HFFc6 (cell line): ENCODE measurements around the gene MMP25. TPM values are rescaled to one million over a fixed set of nuclear protein-coding genes. Genes with fewer than 3 reads are reported as not detected.
"Not testable (repeated sequence)": the region's sequence is repeated elsewhere in the genome, so short reads cannot be mapped to it uniquely, and the experiment has no call there.

Source experiments
- DNase-seq: peaks from one replicate; pipeline ENCODE4 v3.0.0-alpha.2; 2018
- H3K27ac Mint-ChIP-seq: 2 replicates; pipeline ENCODE4 v1.8.0; 2020; ENCODE audit warnings: mild to moderate bottlenecking, mixed read lengths
- H3K27me3 Mint-ChIP-seq: 2 replicates; pipeline ENCODE4 v1.8.0; 2021; ENCODE audit warnings: mild to moderate bottlenecking, moderate library complexity, mixed read lengths; ENCODE audit not compliant: insufficient read depth
- H3K36me3 Mint-ChIP-seq: 2 replicates; pipeline ENCODE4 v1.8.0; 2021; ENCODE audit warnings: low read depth, mixed read lengths
- H3K4me1 Mint-ChIP-seq: 2 replicates; pipeline ENCODE4 v1.8.0; 2020; ENCODE audit warnings: low read depth, mixed read lengths
- H3K4me3 Mint-ChIP-seq: 2 replicates; pipeline ENCODE4 v1.8.0; 2020; ENCODE audit warnings: mild to moderate bottlenecking, moderate library complexity, mixed read lengths
- H3K9me3 Mint-ChIP-seq: 2 replicates; pipeline ENCODE4 v1.8.0; 2020; ENCODE audit warnings: mild to moderate bottlenecking, mixed read lengths
- CTCF ChIP-seq: fragments of 200-600 bp; sonication (generic); IDR thresholded peaks from 2 replicates; pipeline ENCODE4 v1.5.0; 2021; ENCODE audit warnings: antibody characterized with exemption, mild to moderate bottlenecking
- total RNA-seq, 6 experiments: library from RNA; stranded (reverse); fragmentation: NEBNext Ultra II Directional; extraction: Animal tissue kit (Norgen Biotek cat#: 25700); gene quantifications; 2 replicates in 1 of 6; 3 replicates in 5 of 6; pipeline ENCODE4 v1.2.3, GENCODE V29; 2021

Gene MMP25
- total RNA-seq, 6 experiments from 2014 or later: 0.05 to 0.17 (median 0.07) TPM; not detected in 3

GRCh38 chr16:3051009-3051408, 4.6 kb downstream of the MMP25 start:
- H3K4me3 Mint-ChIP-seq: no peak overlapping the region
- no peak for TF ChIP-seq CTCF
- no peaks in the 10 kb centered on the region for H3K36me3 Mint-ChIP-seq
- no peaks in the 10 kb centered on the region for H3K4me1 Mint-ChIP-seq
- no peaks in the 10 kb centered on the region for H3K9me3 Mint-ChIP-seq
- DNase-seq: no peak
- no peak overlapping the region for H3K27ac Mint-ChIP-seq
- H3K27me3 Mint-ChIP-seq: peaks cover 24% of the 10 kb centered on the region

GRCh38 chr16:3051494-3051893, 5.1 kb downstream of the MMP25 start:
- Mint-ChIP-seq H3K27ac (no peak overlapping the region), H3K4me3 (no peak overlapping the region), H3K36me3 (no peaks in the 10 kb centered on the region), H3K27me3 (peaks cover 24% of the 10 kb centered on the region), H3K4me1 (no peaks in the 10 kb centered on the region), H3K9me3 (no peaks in the 10 kb centered on the region)
- no peak for DNase-seq
- no peak for TF ChIP-seq CTCF

GRCh38 chr16:3052571-3053329, 6.4 kb downstream of the MMP25 start:
- H3K4me3 Mint-ChIP-seq, H3K36me3 Mint-ChIP-seq, H3K9me3 Mint-ChIP-seq, H3K4me1 Mint-ChIP-seq, H3K27ac Mint-ChIP-seq, DNase-seq: not testable (repeated sequence)
- peaks cover 21% of the 10 kb centered on the region for H3K27me3 Mint-ChIP-seq

GRCh38 chr16:3053330-3053710, 7.0 kb downstream of the MMP25 start:
- not testable (repeated sequence) for H3K4me1 Mint-ChIP-seq, H3K36me3 Mint-ChIP-seq, H3K9me3 Mint-ChIP-seq, H3K4me3 Mint-ChIP-seq, DNase-seq, H3K27ac Mint-ChIP-seq
- peaks cover 17% of the 10 kb centered on the region for H3K27me3 Mint-ChIP-seq

GRCh38 chr16:3054965-3055733, 8.8 kb downstream of the MMP25 start:
- no peak overlapping the region for H3K4me3 Mint-ChIP-seq
- H3K27ac Mint-ChIP-seq: no peak overlapping the region
- H3K9me3 Mint-ChIP-seq: no peaks in the 10 kb centered on the region
- TF ChIP-seq CTCF: no peak
- no peaks in the 10 kb centered on the region for H3K36me3 Mint-ChIP-seq
- peaks cover 8% of the 10 kb centered on the region for H3K4me1 Mint-ChIP-seq
- no peak for DNase-seq
- peaks cover 13% of the 10 kb centered on the region for H3K27me3 Mint-ChIP-seq

- H3K9me3 Mint-ChIP-seq, H3K36me3 Mint-ChIP-seq, H3K4me3 Mint-ChIP-seq, H3K27ac Mint-ChIP-seq, H3K27me3 Mint-ChIP-seq, DNase-seq, H3K4me1 Mint-ChIP-seq: not testable (repeated sequence)
Observed at GRCh38 chr16:3055734-3056115, 9.4 kb downstream of the MMP25 start.
